ENCODE results near the gene NBPF26. TPM values are rescaled to one million over a fixed set of nuclear protein-coding genes. Genes with fewer than 3 reads are reported as not detected.
A peak's percentile ranks its signal among the peaks of the same experiment; 100 is the strongest.
"Not testable (repeated sequence)": the region's sequence is repeated elsewhere in the genome, so short reads cannot be mapped to it uniquely, and the experiment has no call there.

Gene NBPF26
- 0.30 TPM for total RNA-seq
- long read RNA-seq, result 0 reads

DNA sequence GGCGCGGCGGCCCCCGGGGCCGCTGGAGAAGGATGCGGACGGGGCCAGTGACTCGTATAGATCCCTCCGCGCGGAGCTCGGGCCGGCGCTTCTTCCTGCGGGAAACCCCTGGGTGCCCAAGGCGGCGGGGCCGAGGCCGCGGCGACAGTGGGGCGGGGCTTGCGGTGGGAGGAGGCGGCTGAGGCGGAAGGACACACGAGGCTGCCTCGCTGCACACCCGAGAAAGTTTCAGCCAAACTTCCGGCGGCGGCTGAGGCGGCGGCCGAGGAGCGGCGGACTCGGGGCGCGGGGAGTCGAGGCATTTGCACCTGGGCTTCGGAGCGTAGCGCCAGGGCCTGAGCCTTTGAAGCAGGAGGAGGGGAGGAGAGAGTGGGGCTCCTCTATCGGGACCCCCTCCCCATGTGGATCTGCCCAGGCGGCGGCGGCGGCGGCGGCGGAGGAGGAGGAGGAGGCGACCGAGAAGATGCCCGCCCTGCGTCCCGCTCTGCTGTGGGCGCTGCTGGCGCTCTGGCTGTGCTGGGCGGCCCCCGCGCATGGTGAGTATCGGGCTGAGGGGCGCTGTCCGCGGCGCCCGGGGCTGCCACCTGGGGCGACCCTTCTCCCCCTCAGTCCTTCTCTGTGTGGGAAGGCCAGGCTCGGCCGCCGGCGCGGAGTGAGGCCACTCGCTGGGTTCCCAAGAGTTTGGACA lies at the start of gene NBPF26:
TSS of gene NBPF26 (plus strand) at position 231 of the 688 bp plus-strand sequence.
- ATAC-seq (ENCODE audit: poor library complexity), result peak; percentile 68
- intact Hi-C loops (cut with DNase I); DNase-seq: not testable (repeated sequence)

DNA sequence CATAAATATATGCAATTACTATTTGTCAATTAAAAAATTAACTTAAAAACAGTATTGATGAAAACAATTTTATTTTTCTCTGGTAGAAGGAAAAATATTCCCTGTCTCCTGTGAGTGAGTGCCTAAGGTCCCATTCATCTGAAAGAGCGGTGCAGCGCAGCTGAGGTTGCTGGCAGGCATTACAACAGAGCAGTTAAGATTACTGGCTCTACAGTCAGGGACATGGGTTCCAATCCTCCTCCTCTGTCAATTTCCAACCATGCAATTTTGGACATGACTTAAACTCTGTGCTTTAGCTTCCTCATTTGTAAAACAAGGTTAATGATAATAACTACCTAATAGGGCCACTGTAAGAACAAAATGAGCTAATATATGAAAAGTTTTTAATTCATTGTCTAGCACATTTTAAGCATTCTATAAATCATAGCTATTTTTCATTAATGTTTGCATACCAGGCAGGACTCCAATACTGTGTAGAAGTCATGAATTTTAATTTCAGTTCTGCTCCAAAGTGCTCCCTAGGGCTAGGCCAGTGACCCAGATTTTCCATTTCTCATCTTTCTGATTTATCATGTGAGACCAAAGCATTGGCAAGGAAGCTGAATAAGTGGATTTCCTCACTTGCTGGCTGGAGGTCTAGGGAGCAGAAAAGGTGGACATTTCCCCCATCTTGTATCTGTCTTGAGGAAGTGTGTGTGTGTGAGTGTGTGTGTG lies 43.5 kb upstream of the NBPF26 start:
- ATAC-seq (ENCODE audit: poor library complexity); intact Hi-C loops (cut with DNase I); DNase-seq: not testable (repeated sequence)

DNA sequence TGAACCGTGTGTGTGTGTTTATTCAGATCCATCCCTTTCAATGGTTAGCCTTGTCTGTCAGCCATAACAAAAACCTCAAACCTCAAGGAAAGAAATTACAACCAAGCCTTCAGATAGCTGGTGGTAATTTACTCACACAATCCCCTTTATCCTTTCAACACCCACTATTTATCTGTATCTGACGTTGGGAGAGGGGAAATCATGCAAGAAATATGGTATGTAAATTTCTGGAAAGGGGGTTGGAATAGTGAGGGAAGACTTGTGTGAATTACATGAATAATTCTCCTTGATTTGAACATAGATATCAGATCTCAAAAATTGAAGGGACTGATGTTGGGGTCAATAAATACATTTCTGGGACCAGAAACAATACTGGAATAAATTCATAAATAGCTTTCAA lies 42.8 kb upstream of the NBPF26 start:
- intact Hi-C loops (cut with DNase I); ATAC-seq (ENCODE audit: poor library complexity); DNase-seq: not testable (repeated sequence)

DNA sequence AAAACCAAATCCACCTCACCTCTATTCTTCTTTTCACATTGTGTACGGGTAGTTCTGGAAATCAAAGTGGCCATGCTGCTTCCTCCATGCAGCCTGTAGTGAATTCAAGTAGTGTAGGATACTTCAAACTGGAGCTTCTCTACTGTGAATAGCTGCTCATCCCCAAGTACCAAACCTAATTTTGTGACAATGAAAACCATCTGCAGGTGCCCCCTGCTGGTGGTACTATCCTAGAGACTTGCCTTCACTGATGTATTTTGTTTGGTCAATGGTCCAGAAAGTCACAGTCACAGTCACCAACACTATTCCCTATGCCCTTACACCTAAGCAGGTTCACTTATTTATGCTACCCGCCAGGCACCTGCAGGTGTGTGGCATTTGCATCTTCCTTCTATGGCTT lies 39.3 kb upstream of the NBPF26 start:
- intact Hi-C loops (cut with DNase I); DNase-seq: not testable (repeated sequence)
- ATAC-seq (ENCODE audit: poor library complexity), result peak; percentile 83

DNA sequence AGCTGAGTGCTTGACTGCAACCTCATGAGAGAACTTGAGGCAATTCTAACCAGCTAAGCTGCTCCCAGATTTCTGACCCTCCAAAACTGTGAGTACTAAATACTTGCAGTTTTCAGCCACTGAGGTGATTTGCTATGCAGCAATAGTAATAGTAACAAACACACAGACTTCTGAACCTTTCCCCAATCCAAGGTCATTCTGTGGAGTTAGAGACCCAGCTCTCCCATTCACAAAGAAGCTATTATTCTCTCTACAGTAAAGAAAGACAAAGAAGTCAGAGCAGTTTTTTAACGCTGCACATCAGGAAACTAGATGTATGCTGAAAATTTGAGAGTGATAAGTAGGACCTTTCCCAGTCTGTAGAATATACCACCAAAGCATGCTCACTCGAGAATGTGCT lies 38.1 kb upstream of the NBPF26 start:
- DNase-seq; intact Hi-C loops (cut with DNase I); ATAC-seq (ENCODE audit: poor library complexity): not testable (repeated sequence)

DNA sequence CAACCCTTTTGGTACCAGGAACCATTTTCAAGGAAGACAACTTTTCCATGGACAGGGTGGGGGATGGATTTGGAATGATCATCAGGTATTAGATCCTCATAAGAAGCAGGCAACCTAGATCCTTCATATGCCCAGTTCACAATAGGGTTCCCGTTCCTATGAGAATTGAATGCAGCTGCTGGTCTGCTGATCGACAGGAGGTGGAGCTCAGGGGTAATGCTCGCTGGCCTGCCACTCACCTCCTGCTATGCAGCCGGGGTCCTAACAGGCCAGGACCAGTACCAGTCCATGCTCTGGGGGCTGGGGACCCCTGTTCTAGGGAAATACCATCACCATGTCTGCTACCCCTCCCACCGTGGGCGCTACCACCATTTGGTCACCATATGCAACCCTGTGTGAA lies 36.5 kb upstream of the NBPF26 start:
- ATAC-seq (ENCODE audit: poor library complexity); intact Hi-C loops (cut with DNase I); DNase-seq: not testable (repeated sequence)

DNA sequence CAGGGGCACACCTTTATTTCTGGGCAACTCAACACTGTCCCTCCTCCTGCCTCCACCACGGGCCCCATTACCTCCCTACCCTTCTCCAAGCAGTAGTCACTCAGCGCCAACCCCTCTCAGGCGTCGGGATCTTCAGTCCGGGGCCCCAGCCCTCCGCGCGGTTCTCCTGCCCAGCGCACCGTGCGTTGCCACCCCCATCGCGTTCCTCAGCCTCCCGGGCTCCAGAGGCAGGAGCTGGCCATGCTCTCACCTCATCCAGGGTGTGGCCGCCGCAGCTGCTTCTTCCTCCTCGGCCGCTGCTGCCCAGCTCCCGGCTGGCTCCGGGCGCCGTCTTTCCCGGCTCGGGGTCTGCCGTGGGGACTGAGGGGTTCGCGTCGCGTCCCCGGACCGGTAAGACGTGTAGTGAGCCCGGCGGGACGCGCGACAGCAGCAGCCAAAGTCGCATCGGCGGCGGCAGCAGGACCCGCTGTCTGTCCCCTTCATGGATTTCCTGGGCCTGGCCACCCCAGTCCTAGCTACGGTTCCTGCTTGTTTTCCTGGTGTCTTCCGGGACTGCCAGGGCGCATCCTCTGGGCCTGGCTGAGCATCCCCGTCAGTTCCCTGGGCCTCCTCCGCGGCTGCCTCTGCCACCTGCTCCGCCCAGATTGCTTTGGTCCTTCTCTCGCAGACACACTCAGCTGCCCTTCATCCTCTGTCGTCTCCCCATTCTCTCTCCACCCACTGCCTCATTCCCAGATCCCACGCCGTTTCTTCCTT lies 22.8 kb upstream of the NBPF26 start:
- ATAC-seq (ENCODE audit: poor library complexity); DNase-seq; intact Hi-C loops (cut with DNase I): not testable (repeated sequence)

DNA sequence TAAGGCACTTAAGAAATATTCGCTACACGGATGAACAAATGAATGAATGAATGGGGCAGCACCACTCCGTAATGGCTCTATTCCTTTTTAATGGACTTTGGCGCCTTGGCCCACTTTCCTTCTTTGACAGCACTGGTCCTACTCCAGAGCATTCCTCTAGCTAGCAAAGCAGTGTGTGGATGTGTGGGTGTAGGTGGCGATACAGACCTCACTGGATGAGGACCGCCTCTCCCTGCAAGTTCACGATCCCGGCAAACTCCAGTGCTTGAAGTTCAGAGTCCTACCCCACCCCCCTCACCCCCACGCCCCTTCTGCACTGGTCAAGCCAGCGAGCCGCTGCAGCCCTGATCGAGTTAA lies 409 bp upstream of the NBPF26 start:
- ATAC-seq (ENCODE audit: poor library complexity), result peak; percentile 31
- DNase-seq; intact Hi-C loops (cut with DNase I): not testable (repeated sequence)

DNA sequence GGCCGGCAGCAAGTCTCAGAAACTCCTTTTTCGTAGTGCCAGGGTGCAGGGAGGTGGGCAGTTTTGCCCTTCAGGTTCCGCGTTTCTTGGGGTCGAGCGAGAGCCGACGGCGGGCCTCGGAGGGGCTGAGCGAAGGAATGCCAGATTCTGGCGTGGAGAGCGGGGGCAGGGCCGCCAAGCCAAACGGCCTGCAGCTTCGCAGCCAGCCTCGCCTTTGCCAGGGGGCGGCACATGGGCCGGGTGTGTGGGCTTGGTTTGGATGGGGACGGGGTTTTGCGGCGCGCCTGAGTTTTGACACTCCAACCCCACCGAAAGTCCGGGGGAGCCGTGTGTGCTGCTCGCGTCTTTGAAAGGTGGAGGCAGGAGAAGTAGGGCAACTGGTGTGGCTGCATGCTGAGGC lies 762 bp downstream of the NBPF26 start:
- ATAC-seq (ENCODE audit: poor library complexity); intact Hi-C loops (cut with DNase I); DNase-seq: not testable (repeated sequence)

DNA sequence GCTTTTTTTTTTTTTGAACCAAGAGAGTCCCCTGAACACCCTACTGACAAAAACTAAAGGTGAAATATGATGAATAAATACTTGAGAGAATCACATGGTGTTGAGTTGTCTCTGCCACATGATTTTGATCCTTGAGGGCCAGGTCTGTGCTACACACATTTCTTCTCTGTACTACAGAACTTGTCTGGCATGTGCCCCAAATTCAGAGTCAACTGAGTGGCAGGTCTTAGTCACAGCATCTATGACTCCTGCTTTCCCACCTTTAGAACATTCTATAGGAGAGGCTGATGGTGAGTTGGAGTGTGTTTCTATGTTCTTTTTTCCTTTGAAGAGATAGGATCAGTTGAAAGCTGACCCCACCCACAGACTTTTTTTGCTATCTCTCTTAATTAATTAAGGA lies 5.1 kb downstream of the NBPF26 start:
- DNase-seq; ATAC-seq (ENCODE audit: poor library complexity); intact Hi-C loops (cut with DNase I): not testable (repeated sequence)

DNA sequence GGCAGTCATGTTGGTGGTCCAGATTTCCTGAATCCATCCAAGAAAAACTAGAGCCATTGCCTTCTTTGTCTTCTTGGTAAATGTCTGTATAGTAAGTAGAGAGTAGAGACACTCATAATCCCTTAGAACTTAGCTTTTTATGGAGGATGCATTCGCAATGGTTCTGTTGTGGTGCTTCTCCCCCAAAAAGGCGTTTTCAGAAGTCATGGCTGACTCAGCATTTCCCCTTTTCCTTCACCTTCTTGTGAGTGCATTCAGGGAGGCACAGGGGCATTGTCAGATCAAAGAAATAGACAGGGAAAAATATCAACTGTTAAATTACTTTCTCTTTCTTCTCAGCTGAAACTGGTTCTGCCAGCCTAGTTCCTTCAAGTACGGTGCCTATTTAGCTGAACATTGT lies 45.3 kb downstream of the NBPF26 start:
- DNase-seq; intact Hi-C loops (cut with DNase I); ATAC-seq (ENCODE audit: poor library complexity): not testable (repeated sequence)

DNA sequence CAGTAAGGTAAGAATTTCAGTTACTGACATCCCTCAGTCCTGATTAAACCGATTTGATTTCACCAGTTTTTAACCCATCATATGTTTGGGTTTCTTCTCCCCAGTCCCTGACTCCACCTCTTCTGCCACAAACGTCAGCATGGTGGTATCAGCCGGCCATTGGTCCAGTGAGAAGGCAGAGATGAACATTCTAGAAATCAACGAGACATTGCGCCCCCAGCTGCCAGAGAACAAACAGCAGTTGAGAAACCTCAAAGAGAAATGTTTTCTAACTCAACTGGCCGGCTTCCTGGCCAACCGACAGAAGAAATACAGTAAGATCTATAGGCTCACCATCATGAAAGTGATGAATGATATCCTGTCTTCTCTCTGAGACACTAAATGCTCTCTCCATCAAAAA lies 81.7 kb downstream of the NBPF26 start:
- intact Hi-C loops (cut with DNase I); DNase-seq; ATAC-seq (ENCODE audit: poor library complexity): not testable (repeated sequence)

DNA sequence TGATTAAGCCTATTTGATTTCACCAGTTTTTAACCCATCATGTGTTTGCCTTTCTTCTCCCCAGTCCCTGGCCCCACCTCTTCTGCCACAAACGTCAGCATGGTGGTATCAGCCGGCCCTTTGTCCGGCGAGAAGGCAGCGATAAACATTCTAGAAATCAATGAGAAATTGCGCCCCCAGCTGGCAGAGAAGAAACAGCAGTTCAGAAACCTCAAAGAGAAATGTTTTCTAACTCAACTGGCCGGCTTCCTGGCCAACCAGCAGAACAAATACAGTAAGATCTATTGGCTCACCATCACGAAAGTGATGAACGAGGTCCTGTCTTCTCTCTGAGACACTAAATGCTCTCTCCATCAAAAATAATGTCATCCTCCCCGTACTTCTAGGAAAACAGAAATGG lies 88.1 kb downstream of the NBPF26 start:
- intact Hi-C loops (cut with DNase I); DNase-seq; ATAC-seq (ENCODE audit: poor library complexity): not testable (repeated sequence)

DNA sequence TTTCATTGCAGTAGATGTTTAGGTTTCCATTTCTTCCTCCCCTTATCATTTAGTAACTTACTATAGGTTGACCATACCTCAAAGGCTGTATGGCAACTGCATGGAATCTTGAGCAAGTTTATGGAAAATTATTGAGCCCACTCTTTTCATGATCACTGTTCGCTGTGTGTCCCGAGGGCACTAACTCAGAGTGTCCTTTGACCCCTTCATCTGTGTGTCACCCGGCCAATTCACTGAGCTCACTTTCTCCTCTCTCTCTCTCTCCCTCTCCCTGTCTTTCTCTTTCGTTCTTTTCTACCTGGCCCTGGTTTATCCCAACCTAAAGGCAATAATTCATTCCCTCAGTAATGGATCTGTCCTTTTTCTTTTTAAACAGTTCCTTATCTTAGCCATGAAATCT lies 101.3 kb downstream of the NBPF26 start:
- ATAC-seq (ENCODE audit: poor library complexity); intact Hi-C loops (cut with DNase I); DNase-seq: not testable (repeated sequence)

DNA sequence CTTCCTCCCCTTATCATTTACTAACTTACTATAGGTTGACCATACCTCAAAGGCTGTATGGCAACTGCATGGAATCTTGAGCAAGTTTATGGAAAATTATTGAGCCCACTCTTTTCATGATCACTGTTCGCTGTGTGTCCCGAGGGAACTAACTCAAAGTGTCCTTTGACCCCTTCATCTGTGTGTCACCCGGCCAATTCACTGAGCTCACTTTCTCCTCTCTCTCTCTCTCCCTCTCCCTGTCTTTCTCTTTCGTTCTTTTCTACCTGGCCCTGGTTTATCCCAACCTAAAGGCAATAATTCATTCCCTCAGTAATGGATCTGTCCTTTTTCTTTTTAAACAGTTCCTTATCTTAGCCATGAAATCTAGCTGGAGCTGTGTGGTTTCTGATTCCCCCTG lies 102.9 kb downstream of the NBPF26 start:
- DNase-seq; intact Hi-C loops (cut with DNase I); ATAC-seq (ENCODE audit: poor library complexity): not testable (repeated sequence)

DNA sequence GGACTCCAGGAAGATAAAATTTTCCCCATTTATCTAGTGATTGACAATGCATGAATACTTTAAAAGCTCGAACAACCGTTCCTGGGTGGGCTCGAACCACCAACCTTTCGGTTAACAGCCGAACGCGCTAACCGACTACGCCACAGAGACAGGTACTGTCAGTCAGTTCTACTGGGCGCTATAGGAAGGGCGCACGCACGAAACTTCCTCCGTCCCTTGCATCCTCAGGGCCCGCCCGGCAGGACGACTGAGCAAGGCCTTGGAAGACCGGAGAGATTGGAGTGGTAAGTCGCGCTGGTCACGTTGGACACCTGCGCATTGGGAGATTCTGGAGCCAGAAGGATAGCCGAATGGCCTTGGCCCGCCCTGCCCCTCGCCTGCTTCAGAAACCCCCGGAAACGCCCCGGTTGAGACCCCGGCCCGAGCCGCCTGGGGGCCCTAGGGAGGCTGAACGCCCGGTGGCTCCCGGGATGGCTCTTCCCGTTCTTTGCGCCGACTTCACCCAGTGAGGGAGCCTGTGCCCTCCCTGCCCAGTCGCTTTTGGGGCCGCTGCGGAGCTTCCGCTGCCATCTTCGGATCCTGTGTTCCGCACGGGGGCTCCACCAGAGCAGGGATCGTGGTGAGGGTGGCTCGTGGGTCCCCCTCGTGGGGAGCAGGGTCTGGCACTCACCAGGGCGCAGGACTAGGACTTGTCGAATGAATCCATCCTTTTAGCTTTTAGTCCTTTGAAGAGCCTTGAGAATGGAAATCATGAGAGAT lies 120.6 kb downstream of the NBPF26 start:
- ATAC-seq (ENCODE audit: poor library complexity); DNase-seq; intact Hi-C loops (cut with DNase I): not testable (repeated sequence)

DNA sequence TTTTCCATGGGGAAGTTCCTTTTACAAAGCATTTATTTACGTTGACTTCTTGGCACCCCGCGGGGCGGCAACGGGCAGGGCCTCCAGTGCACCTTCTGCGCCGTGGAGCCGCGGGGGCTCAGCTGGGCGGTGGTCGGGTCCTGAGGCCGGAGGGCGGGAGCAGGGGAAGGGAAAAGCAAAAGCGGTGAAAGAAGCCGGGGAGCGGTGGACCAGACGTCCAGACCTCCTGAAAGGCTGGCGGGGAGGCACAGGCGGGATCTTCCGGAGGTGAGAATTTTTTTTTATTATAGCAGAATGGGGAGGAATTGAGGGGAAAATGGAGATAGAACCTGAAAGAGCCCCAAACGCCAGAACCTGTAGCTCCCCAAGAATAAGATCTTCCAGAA lies 121.2 kb downstream of the NBPF26 start:
- DNase-seq; ATAC-seq (ENCODE audit: poor library complexity); intact Hi-C loops (cut with DNase I): not testable (repeated sequence)
